ENCODE results near the gene MYBBP1A.

Gene MYBBP1A

DNA sequence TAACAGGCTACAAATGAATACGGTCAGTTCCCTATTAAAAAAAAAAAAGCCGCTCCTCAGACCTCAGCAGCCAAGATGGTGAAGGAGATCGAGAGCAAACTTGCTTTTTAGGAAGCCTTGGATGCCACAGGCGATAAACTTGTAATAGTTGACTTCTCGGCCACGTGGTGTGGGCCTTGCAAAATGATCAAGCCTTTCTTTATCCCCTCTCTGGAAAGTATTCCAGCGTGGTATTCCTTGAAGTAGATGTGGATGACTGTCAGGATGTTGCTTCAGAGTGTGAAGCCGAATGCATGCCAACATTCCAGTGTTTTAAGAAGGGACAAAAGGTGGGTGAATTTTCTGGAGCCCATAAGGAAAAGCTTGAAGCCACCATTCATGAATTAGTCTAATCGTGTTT lies 16.9 kb upstream of the MYBBP1A start:
- TF ChIP-seq, protein P1, sequence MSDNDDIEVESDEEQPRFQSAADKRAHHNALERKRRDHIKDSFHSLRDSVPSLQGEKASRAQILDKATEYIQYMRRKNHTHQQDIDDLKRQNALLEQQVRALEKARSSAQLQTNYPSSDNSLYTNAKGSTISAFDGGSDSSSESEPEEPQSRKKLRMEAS (IDR thresholded peaks at IDR 0.05) = no peak
- TF ChIP-seq TAF1 (IDR thresholded peaks at IDR 0.05; ENCODE audit: low read depth) = no peak
- TF ChIP-seq, protein P2, sequence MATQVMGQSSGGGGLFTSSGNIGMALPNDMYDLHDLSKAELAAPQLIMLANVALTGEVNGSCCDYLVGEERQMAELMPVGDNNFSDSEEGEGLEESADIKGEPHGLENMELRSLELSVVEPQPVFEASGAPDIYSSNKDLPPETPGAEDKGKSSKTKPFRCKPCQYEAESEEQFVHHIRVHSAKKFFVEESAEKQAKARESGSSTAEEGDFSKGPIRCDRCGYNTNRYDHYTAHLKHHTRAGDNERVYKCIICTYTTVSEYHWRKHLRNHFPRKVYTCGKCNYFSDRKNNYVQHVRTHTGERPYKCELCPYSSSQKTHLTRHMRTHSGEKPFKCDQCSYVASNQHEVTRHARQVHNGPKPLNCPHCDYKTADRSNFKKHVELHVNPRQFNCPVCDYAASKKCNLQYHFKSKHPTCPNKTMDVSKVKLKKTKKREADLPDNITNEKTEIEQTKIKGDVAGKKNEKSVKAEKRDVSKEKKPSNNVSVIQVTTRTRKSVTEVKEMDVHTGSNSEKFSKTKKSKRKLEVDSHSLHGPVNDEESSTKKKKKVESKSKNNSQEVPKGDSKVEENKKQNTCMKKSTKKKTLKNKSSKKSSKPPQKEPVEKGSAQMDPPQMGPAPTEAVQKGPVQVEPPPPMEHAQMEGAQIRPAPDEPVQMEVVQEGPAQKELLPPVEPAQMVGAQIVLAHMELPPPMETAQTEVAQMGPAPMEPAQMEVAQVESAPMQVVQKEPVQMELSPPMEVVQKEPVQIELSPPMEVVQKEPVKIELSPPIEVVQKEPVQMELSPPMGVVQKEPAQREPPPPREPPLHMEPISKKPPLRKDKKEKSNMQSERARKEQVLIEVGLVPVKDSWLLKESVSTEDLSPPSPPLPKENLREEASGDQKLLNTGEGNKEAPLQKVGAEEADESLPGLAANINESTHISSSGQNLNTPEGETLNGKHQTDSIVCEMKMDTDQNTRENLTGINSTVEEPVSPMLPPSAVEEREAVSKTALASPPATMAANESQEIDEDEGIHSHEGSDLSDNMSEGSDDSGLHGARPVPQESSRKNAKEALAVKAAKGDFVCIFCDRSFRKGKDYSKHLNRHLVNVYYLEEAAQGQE (IDR thresholded peaks at IDR 0.05; ENCODE audit: low read depth) = no peak
- TF ChIP-seq, protein P3, sequence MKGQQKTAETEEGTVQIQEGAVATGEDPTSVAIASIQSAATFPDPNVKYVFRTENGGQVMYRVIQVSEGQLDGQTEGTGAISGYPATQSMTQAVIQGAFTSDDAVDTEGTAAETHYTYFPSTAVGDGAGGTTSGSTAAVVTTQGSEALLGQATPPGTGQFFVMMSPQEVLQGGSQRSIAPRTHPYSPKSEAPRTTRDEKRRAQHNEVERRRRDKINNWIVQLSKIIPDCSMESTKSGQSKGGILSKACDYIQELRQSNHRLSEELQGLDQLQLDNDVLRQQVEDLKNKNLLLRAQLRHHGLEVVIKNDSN (IDR thresholded peaks at IDR 0.05) = no peak
- no peak for TF ChIP-seq ZBTB7A (IDR thresholded peaks at IDR 0.05; ENCODE audit: low read depth)
- no peak for TF ChIP-seq FOXM1 (IDR thresholded peaks at IDR 0.05; ENCODE audit: borderline replicate concordance, low read depth)
- no peak for TF ChIP-seq NFIC (IDR thresholded peaks at IDR 0.05)
- TF ChIP-seq YY1 (IDR thresholded peaks at IDR 0.05; ENCODE audit: low read depth) = no peak
- TF ChIP-seq RAD21 (IDR thresholded peaks at IDR 0.05; ENCODE audit: low read depth) = no peak
- no peak for TF ChIP-seq TCF12 (IDR thresholded peaks at IDR 0.05; ENCODE audit: low read depth)
- TF ChIP-seq EP300 (IDR thresholded peaks at IDR 0.05; ENCODE audit: borderline replicate concordance) = no peak
- TF ChIP-seq CEBPB (IDR thresholded peaks at IDR 0.05) = no peak
- no peak for TF ChIP-seq TEAD4 (IDR thresholded peaks at IDR 0.05)

DNA sequence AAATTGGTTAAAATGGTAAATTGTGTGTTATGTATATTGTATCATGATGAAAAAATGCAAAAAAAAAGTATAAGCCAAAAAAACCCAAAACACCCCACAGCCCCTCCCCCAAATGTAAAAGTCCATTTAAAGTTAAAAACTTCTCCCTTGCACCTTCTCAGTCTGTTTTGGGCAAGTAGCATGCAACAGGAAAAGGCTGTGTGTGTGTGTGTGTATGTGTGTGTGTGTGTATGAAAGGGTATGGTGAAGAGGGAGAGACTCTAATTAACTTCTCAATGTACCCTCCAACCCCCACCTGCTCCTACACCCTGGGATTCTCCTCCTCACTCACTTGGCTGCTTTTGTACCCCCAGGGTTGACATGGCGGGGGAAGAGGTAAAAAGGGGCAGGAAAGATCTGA lies 14.4 kb upstream of the MYBBP1A start:
- TF ChIP-seq TAF1 (IDR thresholded peaks at IDR 0.05; ENCODE audit: low read depth) (no peak), CREB1 (IDR thresholded peaks at IDR 0.05; ENCODE audit: low read depth) (no peak), EP300 (IDR thresholded peaks at IDR 0.05; ENCODE audit: borderline replicate concordance) (no peak), ZBTB7A (IDR thresholded peaks at IDR 0.05; ENCODE audit: low read depth) (no peak), EGR1 (IDR thresholded peaks at IDR 0.05) (no peak), YY1 (IDR thresholded peaks at IDR 0.05; ENCODE audit: low read depth) (no peak), FOXM1 (IDR thresholded peaks at IDR 0.05; ENCODE audit: borderline replicate concordance, low read depth) (no peak), RAD21 (IDR thresholded peaks at IDR 0.05; ENCODE audit: low read depth) (no peak), TCF12 (IDR thresholded peaks at IDR 0.05; ENCODE audit: low read depth) (no peak), NFIC (IDR thresholded peaks at IDR 0.05) (no peak), CEBPB (IDR thresholded peaks at IDR 0.05) (no peak), TEAD4 (IDR thresholded peaks at IDR 0.05) (no peak)
- TF ChIP-seq, protein P1 (IDR thresholded peaks at IDR 0.05) = no peak
- TF ChIP-seq, protein P3 (IDR thresholded peaks at IDR 0.05) = no peak
- TF ChIP-seq, protein P2 (IDR thresholded peaks at IDR 0.05; ENCODE audit: low read depth) = no peak

DNA sequence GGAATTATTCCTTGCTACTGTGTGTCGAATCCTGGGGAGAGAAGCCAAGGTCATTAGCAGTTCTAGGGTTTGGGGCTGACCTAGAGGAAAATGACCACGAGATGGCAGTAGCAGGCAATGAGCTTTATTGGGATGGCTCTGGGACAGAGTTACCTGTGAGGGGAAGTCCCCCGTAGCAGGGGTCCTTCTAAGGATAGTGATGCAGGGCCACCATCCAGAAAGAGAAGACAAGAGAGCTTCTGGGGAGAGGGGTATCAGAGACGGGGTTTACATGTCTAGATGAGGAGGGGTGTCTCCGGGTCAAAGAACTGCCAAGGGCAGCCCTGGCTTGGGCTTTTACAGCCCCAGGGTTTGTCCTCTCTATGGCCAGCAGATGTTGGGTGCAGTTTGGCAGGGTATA lies 11.6 kb upstream of the MYBBP1A start:
- TF ChIP-seq ZBTB7A (IDR thresholded peaks at IDR 0.05; ENCODE audit: low read depth) (no peak), YY1 (IDR thresholded peaks at IDR 0.05; ENCODE audit: low read depth) (no peak), RAD21 (IDR thresholded peaks at IDR 0.05; ENCODE audit: low read depth) (peak; percentile 87)

DNA sequence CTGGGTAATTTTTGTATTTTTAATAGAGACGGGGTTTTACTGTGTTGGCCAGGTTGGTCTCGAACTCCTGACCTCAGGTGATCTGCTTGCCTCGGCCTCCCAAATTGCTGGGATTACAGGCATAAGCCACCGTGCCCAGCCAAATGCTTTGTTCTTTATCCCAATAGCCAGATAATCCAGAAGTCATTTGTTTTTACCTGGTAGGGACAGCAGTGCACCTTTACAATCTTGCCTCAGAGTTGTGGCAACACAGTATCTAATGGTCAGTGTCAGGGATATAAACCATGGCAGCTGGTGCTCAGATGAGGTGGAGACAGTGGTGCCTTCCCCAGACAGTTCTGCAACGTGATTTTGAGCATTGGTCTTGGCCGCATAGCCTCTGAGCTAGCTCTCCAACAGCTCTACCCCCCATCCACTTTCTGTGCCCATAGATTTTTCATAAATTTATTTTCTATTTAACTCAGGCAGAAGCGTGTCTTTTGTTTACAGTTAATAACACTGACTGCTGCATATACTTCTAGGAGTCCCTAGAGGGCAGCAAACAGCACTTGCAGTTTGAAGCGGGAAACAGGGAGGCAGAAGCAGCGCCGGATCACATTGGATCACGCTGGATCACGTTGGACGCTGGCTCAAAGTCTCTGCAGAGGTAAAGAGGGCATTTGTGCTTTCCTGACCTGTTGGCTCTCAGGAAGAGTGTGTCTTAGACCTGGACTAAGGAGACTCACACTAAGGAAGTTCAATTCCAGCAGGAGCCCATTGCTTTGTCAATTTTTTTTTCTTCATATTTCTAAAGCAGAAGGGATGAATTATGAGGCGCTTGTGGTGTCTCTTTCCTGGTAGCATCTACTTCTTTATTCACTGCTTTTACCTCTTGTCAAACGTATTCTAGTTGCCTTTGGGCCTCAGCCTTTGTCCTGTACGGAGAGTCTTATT lies 10.3 kb upstream of the MYBBP1A start:
- TF ChIP-seq ZBTB7A (IDR thresholded peaks at IDR 0.05; ENCODE audit: low read depth) (no peak), YY1 (IDR thresholded peaks at IDR 0.05; ENCODE audit: low read depth) (no peak), NFIC (IDR thresholded peaks at IDR 0.05) (no peak), FOXM1 (IDR thresholded peaks at IDR 0.05; ENCODE audit: borderline replicate concordance, low read depth) (no peak), TEAD4 (IDR thresholded peaks at IDR 0.05) (no peak), CEBPB (IDR thresholded peaks at IDR 0.05) (no peak), EGR1 (IDR thresholded peaks at IDR 0.05) (no peak), RAD21 (IDR thresholded peaks at IDR 0.05; ENCODE audit: low read depth) (peak; percentile 66), CREB1 (IDR thresholded peaks at IDR 0.05; ENCODE audit: low read depth) (no peak), TCF12 (IDR thresholded peaks at IDR 0.05; ENCODE audit: low read depth) (no peak)
- TF ChIP-seq, protein P3 (IDR thresholded peaks at IDR 0.05) = 0 out of 2 replicates have a peak, but pooled peaks have one; percentile 24
- TF ChIP-seq, protein P1 (IDR thresholded peaks at IDR 0.05) = peak; percentile 95

Measured in Ishikawa (cell line).